T-helper 9 cell (primary cell): Measurements from ENCODE around the gene CDC42BPB.

ENCODE experiments used
- DNase-seq: peaks from one replicate; pipeline ENCODE4 v3.0.0-alpha.2; 2020

The CDC42BPB gene

DNA sequence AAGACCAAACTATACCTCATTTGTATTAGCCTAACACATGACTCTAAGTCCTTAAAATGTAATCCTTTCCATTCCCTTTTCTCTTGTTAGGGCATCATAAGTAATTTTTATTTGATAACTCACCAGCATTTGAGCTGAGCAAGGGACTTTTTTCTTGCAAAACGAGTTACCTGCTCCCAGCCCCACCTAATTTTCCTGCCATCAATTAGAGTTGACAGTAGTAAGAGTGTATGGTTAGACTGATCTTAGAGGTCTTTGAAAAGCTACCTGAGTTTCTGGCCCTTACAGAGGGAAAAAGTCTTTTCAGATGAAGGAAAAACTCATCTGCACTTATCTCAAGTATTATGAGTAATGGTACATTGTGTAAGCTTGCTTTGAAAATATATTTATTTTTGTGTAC, 168.6 kb downstream of the CDC42BPB start:
- DNase-seq: no peak

DNA sequence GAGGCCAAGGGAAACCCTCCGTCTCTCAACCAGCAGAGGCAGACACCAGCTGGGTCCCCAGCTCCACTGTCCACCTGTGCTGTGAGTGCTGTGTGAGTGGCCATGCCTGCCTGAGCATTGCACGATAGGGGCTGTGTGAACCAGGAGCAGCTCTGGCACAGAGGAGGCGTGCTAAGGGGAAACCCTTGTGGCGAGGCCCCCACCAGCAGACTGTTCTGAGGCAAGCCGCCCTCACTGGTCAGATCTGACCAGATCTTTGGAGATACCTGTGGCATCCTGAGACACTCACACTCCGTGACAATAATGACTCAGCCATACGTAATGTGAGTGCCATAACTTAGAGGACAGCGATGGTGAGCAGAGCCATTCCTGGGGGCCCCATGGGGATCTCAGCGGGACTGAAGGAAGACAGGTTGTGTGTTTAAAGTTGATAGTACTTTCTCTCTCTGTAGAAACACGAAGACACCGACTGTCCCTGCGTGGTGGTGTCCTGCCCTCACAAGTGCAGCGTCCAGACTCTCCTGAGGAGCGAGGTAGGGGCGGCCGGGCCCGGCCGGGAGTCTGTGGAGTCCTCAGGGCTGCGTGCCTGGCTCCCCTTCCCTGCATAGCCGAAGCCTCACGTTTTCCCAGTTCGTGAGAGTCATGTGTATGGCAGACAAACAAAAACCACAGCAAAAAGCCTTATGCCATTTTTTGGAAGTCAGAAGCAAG, 171.5 kb downstream of the CDC42BPB start:
- no peak for DNase-seq

DNA sequence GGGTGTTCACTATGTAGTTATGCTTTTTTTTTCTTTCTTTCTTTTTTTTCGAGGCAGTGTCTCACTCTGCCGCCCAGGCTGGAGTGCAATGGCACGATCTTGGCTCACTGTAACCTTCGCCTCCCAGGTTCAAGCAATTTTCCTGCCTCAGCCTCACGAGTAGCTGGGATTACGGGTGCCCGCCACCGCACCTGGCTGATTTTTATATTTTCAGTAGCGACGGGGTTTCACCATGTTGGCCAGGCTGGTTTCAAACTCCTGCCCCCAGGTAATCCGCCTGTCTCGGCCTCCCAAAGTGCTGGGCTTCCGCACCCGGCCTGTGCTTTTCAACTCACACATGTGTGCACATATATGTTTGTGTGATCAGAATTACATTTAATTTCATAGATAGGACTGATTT, 173.8 kb downstream of the CDC42BPB start:
- DNase-seq: no peak

DNA sequence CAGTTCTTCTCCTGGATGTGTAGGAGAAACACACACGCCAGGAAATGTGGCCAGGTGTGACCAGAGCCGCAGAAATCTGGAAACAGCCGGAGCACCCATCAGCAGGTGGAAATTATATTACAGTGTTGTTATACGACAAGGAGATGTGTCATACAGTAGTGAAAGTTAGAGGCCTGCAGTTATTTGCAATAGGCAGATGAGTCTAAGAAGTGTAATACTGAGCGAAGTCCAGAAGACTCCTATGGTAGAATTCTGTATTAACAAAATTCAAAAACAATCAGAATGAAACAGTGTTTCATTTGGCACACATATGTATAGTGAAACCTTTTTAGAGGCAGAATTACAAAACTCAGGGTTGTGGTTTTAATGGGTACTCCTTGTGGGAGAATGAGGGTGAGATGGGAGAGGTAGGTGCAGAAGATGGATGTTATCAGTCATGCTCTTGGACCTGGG, 174.2 kb downstream of the CDC42BPB start:
- no peak for DNase-seq
